Body of pancreas (tissue), 4 donors: Measurements from ENCODE around the gene CCDC7.

ENCODE experiments used
- CTCF ChIP-seq, 7 experiments: fragments of 450-650 bp in 4 of 7; fragments of 200-600 bp in 3 of 7; sonication (generic) in 3 of 7; IDR thresholded peaks; one replicate each; pipeline ENCODE4 v1.5.1; 2016 to 2019; ENCODE audit warnings: antibody characterized with exemption in 7 of 7
- POLR2A ChIP-seq, 3 donors: fragments of 450-650 bp; IDR thresholded peaks; one replicate each; pipeline ENCODE4 v1.6.1; 2016; ENCODE audit warnings: antibody characterized with exemption in 3 of 3, mild to moderate bottlenecking in 2 of 3

- no peak for TF ChIP-seq POLR2A (IDR thresholded peaks at IDR 0.05)
- TF ChIP-seq CTCF (IDR thresholded peaks at IDR 0.05), result no peak
Measured at GRCh38 chr10:32402499-32402898, 43.4 kb upstream of the CCDC7 start.
